GM23248 (cell line): ENCODE data around the gene RASA3. TPM values are rescaled to one million over a fixed set of nuclear protein-coding genes. Genes with fewer than 3 reads are reported as not detected.

Experiments used
- DNase-seq: peaks from one replicate; pipeline ENCODE4 v3.0.0-alpha.2; 2015
- H2AFZ ChIP-seq: fragments of 200-600 bp; sonication (generic); 2 replicates; pipeline ENCODE4 v1.6.1; 2016; ENCODE audit warnings: antibody characterized with exemption
- H3F3A ChIP-seq: fragments of 200-600 bp; sonication (generic); 2 replicates; pipeline ENCODE4 v1.6.1; 2016; ENCODE audit warnings: mild to moderate bottlenecking, antibody characterized with exemption, mixed run types; ENCODE audit not compliant: insufficient read depth
- H3K27ac ChIP-seq: fragments of 200-600 bp; sonication (generic); 2 replicates; pipeline ENCODE4 v1.5.1; 2016; ENCODE audit warnings: mild to moderate bottlenecking
- H3K27me3 ChIP-seq: fragments of 200-600 bp; sonication (generic); replicated peaks from 2 replicates; pipeline ENCODE4 v1.6.1; 2016; ENCODE audit warnings: mild to moderate bottlenecking; ENCODE audit not compliant: insufficient read depth
- H3K36me3 ChIP-seq: fragments of 200-600 bp; sonication (generic); 2 replicates; pipeline ENCODE4 v1.6.1; 2016; ENCODE audit warnings: low read depth, mild to moderate bottlenecking
- H3K4me1 ChIP-seq: fragments of 200-600 bp; sonication (generic); 2 replicates; pipeline ENCODE4 v1.6.1; 2016; ENCODE audit warnings: mild to moderate bottlenecking; ENCODE audit not compliant: insufficient read depth
- H3K4me2 ChIP-seq: fragments of 200-600 bp; sonication (generic); one replicate; pipeline ENCODE4 v1.6.1; 2016; ENCODE audit warnings: mild to moderate bottlenecking; ENCODE audit not compliant: unreplicated experiment
- H3K4me3 ChIP-seq: fragments of 200-600 bp; sonication (generic); 2 replicates; pipeline ENCODE4 v1.5.1; 2016; ENCODE audit warnings: mild to moderate bottlenecking
- H3K79me2 ChIP-seq: fragments of 200-600 bp; sonication (generic); 2 replicates; pipeline ENCODE4 v1.6.1; 2016; ENCODE audit warnings: mild to moderate bottlenecking; ENCODE audit not compliant: insufficient read depth
- H3K9ac ChIP-seq: fragments of 200-600 bp; sonication (generic); 2 replicates; pipeline ENCODE4 v1.6.1; 2016; ENCODE audit warnings: mild to moderate bottlenecking
- H3K9me2 ChIP-seq: fragments of 200-600 bp; sonication (generic); 2 replicates; pipeline ENCODE4 v1.6.1; 2016; ENCODE audit warnings: mixed run types, mild to moderate bottlenecking, moderate library complexity; ENCODE audit not compliant: insufficient read depth
- H3K9me3 ChIP-seq: fragments of 200-600 bp; sonication (generic); one replicate; pipeline ENCODE4 v1.6.1; 2017; ENCODE audit warnings: low read depth
- H4K20me1 ChIP-seq: fragments of 200-600 bp; sonication (generic); 2 replicates; pipeline ENCODE4 v1.6.0; 2016; ENCODE audit not compliant: insufficient read depth
- EZH2 ChIP-seq: fragments of 200-600 bp; sonication (generic); IDR thresholded peaks from 2 replicates; pipeline ENCODE4 v1.6.1; 2018; ENCODE audit warnings: antibody characterized with exemption, mild to moderate bottlenecking; ENCODE audit not compliant: insufficient read depth, poor library complexity, severe bottlenecking
- EZH2phosphoT487 ChIP-seq: fragments of 200-600 bp; sonication (generic); IDR thresholded peaks from 2 replicates; pipeline ENCODE4 v1.6.1; 2018; ENCODE audit warnings: antibody characterized with exemption, moderate library complexity, mild to moderate bottlenecking, low read depth; ENCODE audit not compliant: insufficient read depth
- WGBS, 2 experiments: methylation state at CpG; one replicate each; pipeline ENCODE4 v1.1.6; 2015 to 2017; ENCODE audit warnings: low lambda C conversion rate in 2 of 2, low coverage in 1 of 2; ENCODE audit errors: missing lambda C conversion rate in 2 of 2; 5-methylcytosine and 5-hydroxymethylcytosine counted together
- in situ Hi-C: fragments of 300-500 bp; cut with MboI; formaldehyde crosslinking; loops from 2 replicates; pipeline ENCODE4 v1.15.0; 2020
- polyA plus RNA-seq: library from polyadenylated mRNA; unstranded; fragments of >200 nt; fragmentation: Nextera tagmentation; extraction: Ambion mirVana; gene quantifications from 2 replicates; pipeline ENCODE4 v1.2.1, GENCODE V29; 2016
- total RNA-seq: library from RNA; depleted of rRNA; stranded (reverse); fragments of >200 nt; shearing (Covaris generic); gene quantifications from 2 replicates; pipeline ENCODE4 v1.2.3, GENCODE V29; 2014

Gene RASA3
- total and polyA plus RNA-seq, 2 experiments from 2014 or later, result 34.3 to 36.7 TPM

- in situ Hi-C loops, result no loop called here
- Histone ChIP-seq H3K4me2 (no peak overlapping the region), H3F3A (no peaks in the 10 kb centered on the region)
Observed at GRCh38 chr13:114174529-114174961, 42.1 kb upstream of the RASA3 start.

DNA sequence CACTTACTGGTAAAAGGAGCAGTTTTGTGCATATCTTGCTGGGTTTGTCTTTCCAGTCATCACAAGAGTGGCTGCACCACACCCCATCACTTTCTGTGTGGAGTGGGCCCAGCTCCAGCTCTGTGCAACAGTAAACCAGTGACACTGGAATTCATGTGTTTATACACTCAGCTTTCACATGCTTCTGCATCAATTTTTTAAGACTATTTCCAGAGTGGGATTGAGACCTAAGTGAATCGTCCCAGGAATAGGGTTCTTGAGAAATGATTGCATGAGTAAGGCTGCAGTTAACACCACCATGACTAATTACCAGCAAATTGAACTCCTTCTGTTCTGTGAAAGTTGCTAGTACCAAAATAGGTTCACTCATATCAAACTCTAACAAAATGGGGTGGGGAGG is 41.3 kb upstream of the RASA3 start:
- in situ Hi-C loops, result no loop called here
- H3K27ac ChIP-seq, result no peak overlapping the region
- peaks cover 13% of the 10 kb centered on the region for H3K27me3 ChIP-seq
- TF ChIP-seq EZH2 (no peak), EZH2phosphoT487 (no peak)
- H3K4me2 ChIP-seq, result no peak overlapping the region
- H4K20me1 ChIP-seq, result no peaks in the 10 kb centered on the region
- no peaks in the 10 kb centered on the region for H3F3A ChIP-seq
- DNase-seq, result peak; percentile 42
- H3K9ac ChIP-seq, result no peak overlapping the region
- no peaks in the 10 kb centered on the region for H3K79me2 ChIP-seq
- H3K4me3 ChIP-seq, result no peak overlapping the region
- no peak overlapping the region for H2AFZ ChIP-seq
- 6 to 11% methylated on average over 1 of the region's 1 CpG for WGBS, 2 experiments
- no peaks in the 10 kb centered on the region for H3K9me2 ChIP-seq
- H3K36me3 ChIP-seq, result no peaks in the 10 kb centered on the region
- H3K4me1 ChIP-seq, result no peaks in the 10 kb centered on the region
- no peaks in the 10 kb centered on the region for H3K9me3 ChIP-seq

More at GRCh38 chr13:114174529-114174961, 42.1 kb upstream of the RASA3 start:
- no peak for DNase-seq
- Histone ChIP-seq H3K27ac (no peak overlapping the region), H3K9ac (no peak overlapping the region), H3K9me2 (no peaks in the 10 kb centered on the region), H3K36me3 (no peaks in the 10 kb centered on the region), H2AFZ (no peak overlapping the region), H3K9me3 (no peaks in the 10 kb centered on the region), H3K79me2 (no peaks in the 10 kb centered on the region), H4K20me1 (no peaks in the 10 kb centered on the region), H3K4me1 (no peaks in the 10 kb centered on the region), H3K27me3 (peaks cover 13% of the 10 kb centered on the region), H3K4me3 (no peak overlapping the region)
- WGBS, 2 experiments, result 50 to 56% methylated on average over 3 of the region's 3 CpGs
- TF ChIP-seq EZH2phosphoT487 (no peak), EZH2 (no peak)

DNA sequence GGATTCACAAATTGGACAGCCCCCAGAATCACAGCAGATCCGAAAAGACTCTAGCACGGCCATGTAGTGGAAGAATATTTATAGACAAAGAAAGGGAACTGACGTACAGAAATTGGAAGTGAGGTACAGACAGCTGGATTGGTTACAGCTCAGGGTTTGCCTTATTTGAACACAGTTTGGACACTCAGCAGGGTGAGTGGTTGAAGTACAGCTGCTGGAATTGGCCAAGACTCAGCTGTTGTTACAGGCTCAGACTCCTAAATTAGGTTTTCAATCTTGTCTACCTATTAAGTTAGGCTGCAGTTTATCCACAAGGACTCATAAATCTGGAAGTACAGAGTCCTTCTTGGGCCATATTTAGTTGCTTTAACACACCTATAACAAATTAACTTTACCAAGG is 40.8 kb upstream of the RASA3 start:
- DNase-seq, result no peak
- H3K9me2 ChIP-seq, result no peaks in the 10 kb centered on the region
- peaks cover 8% of the 10 kb centered on the region for H3K27me3 ChIP-seq
- H3F3A ChIP-seq, result no peaks in the 10 kb centered on the region
- in situ Hi-C loops, result no loop called here
- no peaks in the 10 kb centered on the region for H3K36me3 ChIP-seq
- H4K20me1 ChIP-seq, result no peaks in the 10 kb centered on the region
- no peak for TF ChIP-seq EZH2
- TF ChIP-seq EZH2phosphoT487, result no peak
- 63 to 81% methylated on average over 3 of the region's 3 CpGs for WGBS, 2 experiments
- no peak overlapping the region for H3K9ac ChIP-seq
- no peaks in the 10 kb centered on the region for H3K9me3 ChIP-seq
- H2AFZ ChIP-seq, result no peak overlapping the region
- no peaks in the 10 kb centered on the region for H3K79me2 ChIP-seq
- no peak overlapping the region for H3K4me3 ChIP-seq
- no peak overlapping the region for H3K4me2 ChIP-seq
- no peaks in the 10 kb centered on the region for H3K4me1 ChIP-seq
- H3K27ac ChIP-seq, result no peak overlapping the region

DNA sequence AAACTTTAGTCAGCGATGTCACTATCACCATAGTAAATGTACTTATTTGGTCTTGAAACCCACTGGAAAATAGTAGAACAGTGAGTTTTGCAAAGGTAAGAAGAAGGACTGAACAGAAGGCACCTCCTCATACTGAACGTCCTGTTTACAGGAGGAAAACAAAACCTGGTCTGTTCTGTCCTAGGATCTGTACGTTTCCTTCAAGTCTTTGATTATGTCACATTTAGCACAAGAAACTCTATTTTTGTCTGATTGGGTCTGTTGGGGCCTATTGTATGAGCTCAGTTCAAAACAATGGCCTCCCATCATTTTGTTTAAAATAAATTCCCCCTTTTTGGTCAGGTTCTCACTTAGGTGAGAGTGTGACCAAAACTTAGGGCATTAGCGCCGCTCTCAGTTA is 35.5 kb upstream of the RASA3 start:
- H3K4me1 ChIP-seq, result no peaks in the 10 kb centered on the region
- no peak overlapping the region for H3K4me2 ChIP-seq
- no peaks in the 10 kb centered on the region for H3K9me2 ChIP-seq
- no peak overlapping the region for H2AFZ ChIP-seq
- no peaks in the 10 kb centered on the region for H3K79me2 ChIP-seq
- WGBS, 2 experiments, result 88 to 91% methylated on average over 5 of the region's 5 CpGs
- DNase-seq, result no peak
- H4K20me1 ChIP-seq, result no peaks in the 10 kb centered on the region
- no peak overlapping the region for H3K9ac ChIP-seq
- H3K27me3 ChIP-seq, result no peaks in the 10 kb centered on the region; the same call in 1 of the 2 replicates
- H3K27ac ChIP-seq, result no peak overlapping the region
- in situ Hi-C loops, result no loop called here
- no peaks in the 10 kb centered on the region for H3K36me3 ChIP-seq
- H3K4me3 ChIP-seq, result no peak overlapping the region
- no peaks in the 10 kb centered on the region for H3F3A ChIP-seq
- H3K9me3 ChIP-seq, result no peaks in the 10 kb centered on the region
- TF ChIP-seq EZH2 (no peak), EZH2phosphoT487 (no peak)

GRCh38 chr13:114167426-114167825 is 35.0 kb upstream of the RASA3 start:
- Histone ChIP-seq H2AFZ (no peak overlapping the region), H3K79me2 (no peaks in the 10 kb centered on the region), H3F3A (no peaks in the 10 kb centered on the region), H3K36me3 (no peaks in the 10 kb centered on the region), H3K4me3 (no peak overlapping the region), H3K27ac (no peak overlapping the region), H3K27me3 (no peaks in the 10 kb centered on the region; the same call in 1 of the 2 replicates), H3K9me3 (no peaks in the 10 kb centered on the region), H4K20me1 (no peaks in the 10 kb centered on the region), H3K9ac (no peak overlapping the region), H3K9me2 (no peaks in the 10 kb centered on the region), H3K4me2 (no peak overlapping the region), H3K4me1 (no peaks in the 10 kb centered on the region; the same call in 1 of the 2 replicates)
- TF ChIP-seq EZH2phosphoT487 (no peak), EZH2 (no peak)
- peak; percentile 18 for DNase-seq
- in situ Hi-C loops, result no loop called here
- 65 to 72% methylated on average over 5 of the region's 5 CpGs for WGBS, 2 experiments
